GM18909 (cell line): ENCODE data around the gene CDK2AP2.
"Not testable (repeated sequence)": the region's sequence is repeated elsewhere in the genome, so short reads cannot be mapped to it uniquely, and the experiment has no call there.

Experiments
- ATAC-seq: cut with Tn5 transposase; IDR thresholded peaks from one replicate; pipeline ENCODE4 v1.9.1; 2021; ENCODE audit warnings: mild to moderate bottlenecking; ENCODE audit not compliant: unreplicated experiment, poor library complexity

CDK2AP2 gene, protein sequence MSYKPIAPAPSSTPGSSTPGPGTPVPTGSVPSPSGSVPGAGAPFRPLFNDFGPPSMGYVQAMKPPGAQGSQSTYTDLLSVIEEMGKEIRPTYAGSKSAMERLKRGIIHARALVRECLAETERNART

DNA sequence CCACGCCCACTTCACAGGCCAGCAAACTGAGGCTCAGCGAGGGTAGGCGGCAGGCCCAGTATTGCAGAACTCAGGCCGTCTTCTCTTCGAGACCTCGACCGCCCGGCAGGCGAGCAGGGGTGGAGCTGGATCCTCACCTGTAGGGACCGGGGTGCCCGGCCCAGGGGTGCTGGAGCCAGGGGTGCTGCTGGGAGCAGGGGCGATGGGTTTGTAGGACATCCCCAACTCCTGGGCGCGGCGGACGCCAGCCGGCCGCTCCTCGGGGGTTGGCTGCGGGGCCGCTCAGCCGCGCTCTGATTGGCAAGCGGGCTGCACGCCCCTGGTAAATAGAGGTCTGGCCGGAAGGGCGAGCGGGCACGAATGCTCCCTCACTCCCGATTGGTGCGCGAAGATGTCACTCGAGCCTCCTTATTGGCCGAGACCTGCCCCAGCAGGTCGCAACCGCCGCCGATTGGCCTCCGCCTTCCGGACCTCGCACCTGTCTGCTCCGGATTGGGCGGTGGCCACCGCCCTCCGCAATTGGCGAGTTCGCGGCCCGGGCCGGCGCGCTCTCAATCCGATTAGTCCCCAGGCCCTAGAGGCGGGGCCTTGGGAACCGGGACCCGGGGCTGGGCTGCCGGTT lies at the start of gene CDK2AP2:
CDK2AP2 (minus strand) TSS at position 299 of the 622 bp plus-strand sequence; CDS start at position 219, 80 bp downstream.
- peak; percentile 75 for ATAC-seq

DNA sequence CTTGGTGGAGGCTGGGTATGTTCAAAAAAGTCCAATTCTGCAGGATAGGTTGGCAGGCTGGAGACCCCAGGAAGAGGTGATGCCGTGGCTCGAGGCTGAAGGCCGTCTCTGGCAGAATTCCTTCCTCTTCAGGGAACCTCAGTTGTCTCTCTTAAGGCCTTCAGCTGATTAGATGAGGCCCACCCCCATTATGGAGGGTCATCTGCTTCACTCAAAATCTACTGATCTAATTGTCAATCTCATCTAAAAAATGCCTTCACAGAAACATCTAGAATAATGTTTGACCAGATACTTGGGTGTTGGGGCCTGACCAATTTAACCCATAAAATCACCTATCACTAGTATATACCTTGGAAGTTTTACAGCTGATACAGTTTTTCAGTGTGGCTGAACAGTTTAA lies 48.3 kb upstream of the CDK2AP2 start:
- ATAC-seq: no peak

DNA sequence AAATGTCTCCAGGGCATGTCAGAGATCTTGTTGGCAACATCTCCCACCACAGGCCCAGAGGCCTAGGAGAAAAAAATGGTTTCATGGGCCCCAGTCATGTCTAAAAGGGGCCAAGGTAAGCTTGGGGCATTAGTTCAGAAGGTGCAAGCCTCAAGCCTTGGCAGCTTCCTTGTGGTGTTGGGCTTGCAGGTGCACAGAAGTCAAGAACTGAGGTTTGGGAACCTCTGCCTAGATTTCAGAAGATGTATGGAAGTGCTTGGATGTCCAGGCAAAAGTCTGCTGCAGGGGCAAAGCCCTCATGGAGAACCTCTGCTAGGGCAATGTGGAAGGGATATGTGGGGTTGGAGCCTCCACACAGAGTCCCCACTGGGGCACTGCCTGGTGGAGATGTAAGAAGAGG lies 43.7 kb upstream of the CDK2AP2 start:
- ATAC-seq: not testable (repeated sequence)

DNA sequence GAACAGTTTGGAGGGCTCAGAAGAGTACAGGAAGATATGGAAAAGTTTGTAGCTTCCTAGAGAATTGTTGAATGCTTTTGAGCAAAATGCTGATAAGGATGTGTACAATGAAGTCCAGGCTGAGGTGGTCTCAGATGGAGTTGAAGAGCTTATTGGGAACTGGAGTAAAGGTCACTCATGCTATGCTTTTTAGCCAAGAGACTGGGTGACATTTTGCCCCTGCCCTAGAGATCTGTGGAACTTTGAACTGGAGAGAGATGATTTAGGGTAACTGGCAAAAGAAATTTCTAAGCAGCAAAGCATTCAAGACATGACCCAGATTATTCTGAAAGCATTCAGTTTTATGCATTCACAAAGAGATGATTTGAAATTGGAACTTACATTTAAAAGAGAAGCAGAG lies 43.2 kb upstream of the CDK2AP2 start:
- no peak for ATAC-seq

DNA sequence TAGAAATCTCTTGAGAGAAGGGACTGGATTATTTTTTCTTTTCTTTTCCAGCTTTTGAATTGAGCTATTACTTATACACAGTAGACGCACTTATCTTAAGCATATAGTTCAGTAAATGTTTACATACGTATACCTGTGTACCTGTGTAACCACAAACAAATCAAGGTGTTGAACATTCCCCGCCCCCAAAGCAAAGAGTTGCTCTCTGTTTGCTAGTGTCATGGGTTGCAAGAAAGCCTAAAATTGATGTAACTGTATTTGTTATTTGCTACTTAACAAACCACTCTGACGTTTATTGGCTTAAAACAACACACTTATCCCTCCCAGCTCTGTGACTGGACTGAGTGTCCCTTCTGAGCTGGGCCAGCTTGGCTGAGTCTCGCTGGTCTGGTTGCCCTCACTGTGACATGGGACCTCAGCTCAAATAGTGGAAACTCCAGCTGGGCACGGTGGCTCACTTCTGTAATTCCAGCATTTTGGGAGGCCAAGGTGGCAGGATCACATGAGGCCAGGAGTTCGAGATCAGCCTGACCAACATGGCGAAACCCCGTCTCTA lies 40.7 kb upstream of the CDK2AP2 start:
- no peak for ATAC-seq

DNA sequence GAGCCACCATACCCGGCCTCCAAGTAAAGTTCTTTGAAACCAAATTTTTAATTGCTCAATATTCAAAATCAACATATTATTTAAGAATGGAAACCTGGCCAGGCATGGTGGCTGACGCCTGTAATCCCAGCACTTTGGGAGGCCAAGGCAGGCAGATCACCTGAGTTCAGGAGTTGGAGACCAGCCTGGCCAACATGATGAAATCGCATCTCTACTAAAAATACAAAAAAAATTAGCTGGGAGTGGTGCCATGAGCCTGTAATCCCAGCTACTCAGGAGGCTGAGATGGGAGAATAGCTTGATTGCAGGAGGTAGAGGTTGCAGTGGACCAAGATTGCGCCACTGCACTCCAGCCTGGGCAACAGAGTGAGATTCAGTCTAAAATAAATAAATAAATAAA lies 40.1 kb upstream of the CDK2AP2 start:
- not testable (repeated sequence) for ATAC-seq

DNA sequence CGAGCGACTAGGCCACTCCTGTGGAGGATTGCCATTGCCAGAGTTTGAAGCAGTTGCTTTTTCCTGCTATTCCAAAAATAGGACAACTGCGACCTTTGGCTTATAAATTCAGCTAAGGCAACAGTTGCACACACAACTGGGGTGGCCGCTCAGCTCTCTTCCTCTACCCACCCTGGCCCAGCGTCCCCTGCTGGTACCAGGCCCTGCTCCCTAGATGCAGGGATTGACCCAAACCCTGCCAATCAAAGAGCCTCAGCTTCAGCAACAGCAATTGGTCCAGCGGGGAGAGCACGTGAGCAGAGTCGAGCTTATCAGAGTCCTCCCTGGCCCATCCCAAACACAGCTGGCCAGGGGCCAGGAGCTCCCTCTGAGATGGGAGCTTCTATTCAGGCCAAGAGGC lies 37.3 kb upstream of the CDK2AP2 start:
- no peak for ATAC-seq

DNA sequence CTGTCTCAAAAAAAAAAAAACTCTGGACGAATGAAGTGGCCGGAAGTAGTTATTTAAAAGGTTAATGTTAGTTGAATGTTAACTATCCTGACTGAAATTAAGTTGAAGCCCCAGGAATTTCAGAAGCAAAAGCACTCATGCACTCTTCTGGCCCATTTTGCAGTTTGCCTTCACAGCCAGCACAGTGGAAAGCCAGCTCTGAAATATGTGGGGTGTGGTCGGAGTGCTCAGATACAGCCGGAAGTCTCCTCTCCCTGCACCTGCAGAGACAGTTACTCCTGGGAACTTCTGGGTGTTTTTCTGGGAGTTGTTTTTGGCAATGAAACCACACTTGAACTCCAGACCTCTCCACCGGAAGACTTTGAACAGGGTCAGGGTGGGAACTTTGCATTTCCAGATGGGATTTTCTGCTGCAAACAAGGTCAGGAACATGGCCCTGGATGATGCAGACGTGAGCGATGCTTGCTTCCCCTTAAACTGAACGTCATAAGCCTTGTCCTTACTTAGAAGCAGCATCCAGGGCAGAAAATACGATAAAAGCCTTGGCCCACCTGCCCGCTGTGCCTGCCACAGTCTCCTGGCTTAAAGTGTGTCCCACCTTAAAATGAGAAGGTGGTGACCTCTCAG lies 36.8 kb upstream of the CDK2AP2 start:
- ATAC-seq: no peak

DNA sequence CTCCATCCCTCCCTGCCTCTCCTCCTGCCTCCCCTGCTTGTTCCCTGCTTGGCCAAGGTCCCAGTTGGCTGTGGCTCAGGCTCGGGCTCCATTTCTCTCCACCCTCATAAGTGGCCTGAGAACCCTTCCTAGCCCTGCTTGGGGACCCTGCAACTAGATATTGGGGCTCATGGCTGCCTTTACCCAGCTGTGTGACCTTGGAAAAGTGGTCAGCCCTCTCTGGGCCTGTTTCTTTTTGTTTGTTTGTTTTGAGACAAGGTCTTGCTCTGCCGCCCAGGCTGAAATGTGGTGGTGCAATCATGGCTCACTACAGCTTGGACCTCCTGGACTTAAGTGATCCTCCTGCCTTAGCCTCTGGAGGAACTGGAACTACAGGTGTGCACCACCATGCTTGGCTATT lies 35.6 kb upstream of the CDK2AP2 start:
- ATAC-seq: no peak

DNA sequence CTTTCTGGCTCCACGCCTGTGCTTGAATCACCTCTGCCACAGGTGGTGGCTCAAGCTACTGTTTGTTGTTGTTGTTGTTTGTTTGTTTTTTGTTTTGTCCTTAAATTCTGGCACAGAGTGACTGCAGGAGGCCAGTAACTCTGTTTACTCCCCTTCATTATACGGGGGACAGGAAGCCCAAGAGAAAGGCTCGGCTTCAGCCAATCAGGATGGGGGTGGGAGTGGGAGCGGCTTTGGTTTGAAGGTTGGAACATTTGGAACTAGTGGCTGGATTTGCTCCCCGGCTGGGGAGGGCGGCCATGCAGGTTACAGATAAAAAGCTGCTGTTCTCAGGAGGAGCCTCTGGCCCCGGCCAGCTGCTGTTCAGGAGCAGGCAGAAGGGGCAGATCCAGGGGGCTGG lies 35.0 kb upstream of the CDK2AP2 start:
- ATAC-seq: no peak

DNA sequence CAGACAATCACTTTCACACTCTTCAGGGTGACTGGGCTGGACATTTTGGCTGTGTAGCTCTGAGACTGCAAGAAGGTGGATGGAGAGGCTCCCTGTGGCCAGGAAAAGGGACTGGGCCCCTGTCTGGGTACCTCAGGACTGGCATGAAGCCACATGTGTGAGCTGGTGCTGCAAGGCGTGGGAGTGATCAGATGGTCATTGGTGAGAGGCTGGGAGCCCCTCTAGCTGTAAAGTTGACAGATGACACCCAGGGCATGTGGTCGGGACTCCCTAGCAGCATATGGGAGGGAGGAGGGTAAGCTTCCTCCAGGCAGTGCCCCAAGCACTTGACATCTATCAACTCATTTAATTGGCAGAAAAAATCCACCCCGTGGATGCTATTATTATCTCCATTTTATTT lies 34.2 kb upstream of the CDK2AP2 start:
- no peak for ATAC-seq

DNA sequence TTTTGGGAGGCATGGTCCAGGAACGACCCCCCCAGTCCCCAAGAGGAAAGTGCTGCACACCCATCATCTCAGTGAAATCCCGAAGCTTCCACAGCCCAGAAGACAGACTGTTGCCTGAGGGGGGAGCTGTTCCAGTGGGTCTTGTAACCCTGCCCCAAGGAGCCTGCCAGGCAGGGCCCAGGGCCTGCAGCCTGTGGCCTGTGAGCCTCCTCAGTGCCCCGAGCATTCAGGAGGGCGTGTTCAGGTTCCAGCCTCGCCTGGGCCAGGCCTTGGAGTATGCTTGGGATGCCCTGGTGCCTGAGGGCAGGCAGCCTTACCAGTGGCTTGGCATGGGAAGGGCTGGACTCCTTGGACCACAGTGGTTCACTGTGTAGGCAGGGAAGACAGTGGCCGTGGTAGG lies 33.2 kb upstream of the CDK2AP2 start:
- ATAC-seq: no peak

DNA sequence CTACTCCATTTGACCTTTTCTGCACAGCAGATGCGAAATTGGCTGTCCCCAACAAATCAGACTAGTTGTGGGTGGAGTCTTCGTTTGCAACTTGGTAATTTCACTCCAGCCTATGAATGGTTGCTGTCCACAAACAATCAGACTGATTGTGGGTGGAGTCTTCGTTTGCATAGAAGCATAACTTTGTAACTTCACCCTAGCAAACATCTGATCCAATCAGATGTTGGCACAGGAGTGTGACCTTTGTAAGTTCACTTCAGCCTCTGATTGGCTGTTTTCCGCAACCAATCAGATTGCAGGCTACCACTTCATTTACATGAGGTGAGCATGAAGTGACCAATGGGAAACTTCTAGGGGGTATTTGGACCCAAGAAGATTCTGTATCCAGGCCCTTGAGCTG lies 31.6 kb upstream of the CDK2AP2 start:
- ATAC-seq: no peak

DNA sequence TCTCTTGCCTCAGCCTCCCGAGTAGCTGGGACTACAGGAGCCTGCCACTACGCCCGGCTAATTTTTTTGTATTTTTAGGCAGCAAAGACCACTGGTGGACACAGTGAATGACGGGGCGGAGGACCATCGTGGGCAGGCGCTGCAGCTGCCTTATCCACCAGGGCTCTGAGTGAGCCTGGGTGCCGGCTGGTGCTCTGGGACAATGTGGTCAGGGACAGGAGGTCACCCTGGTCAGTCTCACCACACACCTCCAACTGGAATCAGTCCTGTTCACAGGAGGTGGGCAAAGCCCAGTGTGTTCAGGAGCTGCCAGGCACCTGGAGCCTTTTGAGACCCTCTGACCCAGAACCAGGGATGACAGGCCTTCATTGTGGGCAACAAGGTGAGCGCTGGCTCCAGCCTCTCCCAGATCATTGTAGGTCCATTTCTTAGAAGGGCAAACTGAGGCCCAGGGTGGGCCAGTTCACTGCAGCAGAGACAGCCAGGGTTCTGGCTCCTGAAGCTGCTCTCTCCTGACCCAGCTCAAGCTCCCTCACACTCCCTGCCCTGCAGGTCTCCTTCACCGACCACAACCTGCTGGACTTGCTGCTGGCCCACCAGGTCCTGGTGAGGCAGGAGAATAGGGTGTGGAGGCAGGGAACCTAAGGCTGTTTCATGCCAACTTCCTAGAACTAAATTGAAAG lies 31.0 kb upstream of the CDK2AP2 start:
- ATAC-seq: no peak

DNA sequence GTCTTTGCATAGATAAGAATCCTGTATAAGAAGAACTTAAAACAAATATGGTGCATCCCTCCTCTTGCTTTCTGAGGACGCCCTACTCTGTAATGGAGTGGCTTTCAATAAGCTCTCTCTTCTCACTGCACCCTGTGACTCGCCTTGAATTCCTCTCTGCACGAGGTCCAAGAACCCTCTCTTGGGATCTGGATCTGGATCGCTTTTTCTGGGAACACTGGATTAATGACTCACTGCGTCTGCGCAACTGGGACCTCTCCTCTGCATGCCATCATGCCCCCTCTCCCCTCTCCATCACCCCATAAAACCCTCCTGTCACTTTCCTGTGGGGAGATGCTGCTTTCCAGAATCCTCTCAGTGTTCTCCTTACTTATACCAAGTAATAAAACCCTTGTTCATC lies 30.3 kb upstream of the CDK2AP2 start:
- ATAC-seq: no peak

DNA sequence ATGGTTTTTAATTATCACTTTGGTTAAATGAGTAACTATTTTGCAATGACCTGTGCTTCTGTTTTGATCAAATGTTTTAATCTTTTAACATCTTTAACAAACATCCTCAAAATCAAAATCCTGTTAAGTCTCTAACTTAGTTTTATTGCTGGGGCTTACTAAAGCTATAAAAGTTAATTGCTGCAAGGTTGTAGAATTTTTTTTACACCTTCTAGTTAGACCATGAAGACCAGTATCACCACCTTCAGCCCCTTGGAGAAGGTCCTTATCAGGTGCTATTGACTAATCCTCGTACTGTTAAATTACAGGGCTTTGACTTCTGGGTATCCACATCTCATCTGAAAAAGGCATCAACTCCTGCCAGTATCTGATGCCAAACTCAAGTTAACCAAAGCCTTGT lies 27.6 kb upstream of the CDK2AP2 start:
- ATAC-seq: no peak

DNA sequence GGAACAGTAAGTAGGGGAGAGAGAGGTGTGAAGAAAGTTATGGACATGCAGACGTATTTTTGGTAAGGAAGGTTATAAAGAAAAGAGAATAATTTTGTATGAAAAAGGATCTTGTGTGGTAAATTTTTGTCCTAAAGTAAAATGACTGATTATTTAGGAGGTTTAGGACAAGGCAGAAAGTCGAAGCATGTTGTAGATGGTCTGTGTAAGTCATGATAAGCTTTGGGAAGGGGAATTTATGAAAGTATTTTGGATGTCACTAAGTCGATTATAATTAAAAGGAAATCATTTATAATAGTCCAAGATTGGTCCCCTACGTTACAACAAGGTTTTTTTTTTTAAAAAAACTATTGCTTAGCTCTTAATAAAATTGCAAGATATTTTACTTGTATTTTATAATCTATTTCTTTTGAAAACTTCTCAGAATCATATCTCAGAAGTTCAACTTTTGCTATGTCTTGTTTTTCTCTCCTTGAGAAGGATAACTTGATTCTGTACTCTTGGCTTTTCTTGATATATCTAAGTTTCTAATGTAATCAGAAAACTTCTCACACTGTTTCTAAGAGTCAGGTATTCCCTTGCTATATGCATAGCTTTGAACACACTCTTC lies 26.2 kb upstream of the CDK2AP2 start:
- ATAC-seq: no peak

DNA sequence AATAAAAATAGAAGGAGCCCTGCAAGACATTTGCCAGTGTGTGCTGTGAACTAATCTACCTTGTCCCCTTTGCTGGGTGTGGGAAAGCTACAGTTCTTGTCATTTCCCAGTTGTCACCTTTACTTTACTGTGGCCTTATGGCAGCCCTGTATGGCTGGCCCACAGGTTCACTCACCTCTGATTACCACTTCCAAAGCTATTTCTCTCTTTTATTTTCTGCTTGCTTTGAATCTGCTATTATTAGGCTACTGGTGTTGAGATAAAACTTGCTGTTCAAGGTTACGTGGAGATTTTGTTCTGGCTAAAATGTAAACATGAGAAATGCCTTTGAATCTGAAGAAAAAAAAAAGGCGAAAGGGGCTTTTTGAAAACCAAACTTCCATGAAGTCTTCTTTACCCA lies 24.9 kb upstream of the CDK2AP2 start:
- ATAC-seq: no peak

DNA sequence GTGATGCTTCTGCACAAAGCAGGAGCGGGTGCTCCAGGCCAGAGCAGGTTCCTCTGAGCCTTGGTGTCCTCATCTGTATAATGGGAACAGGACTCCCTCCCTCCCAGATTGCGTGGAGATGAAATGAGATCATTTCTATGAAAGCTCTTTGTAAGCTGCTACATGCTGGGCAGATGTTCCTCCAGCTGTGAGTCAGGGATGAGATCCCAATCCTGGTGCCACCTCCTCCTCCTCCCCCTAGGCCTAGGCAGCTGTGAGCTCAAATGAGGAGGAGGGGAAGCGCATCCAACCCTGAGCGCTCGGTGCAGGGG lies 22.3 kb upstream of the CDK2AP2 start:
- no peak for ATAC-seq

DNA sequence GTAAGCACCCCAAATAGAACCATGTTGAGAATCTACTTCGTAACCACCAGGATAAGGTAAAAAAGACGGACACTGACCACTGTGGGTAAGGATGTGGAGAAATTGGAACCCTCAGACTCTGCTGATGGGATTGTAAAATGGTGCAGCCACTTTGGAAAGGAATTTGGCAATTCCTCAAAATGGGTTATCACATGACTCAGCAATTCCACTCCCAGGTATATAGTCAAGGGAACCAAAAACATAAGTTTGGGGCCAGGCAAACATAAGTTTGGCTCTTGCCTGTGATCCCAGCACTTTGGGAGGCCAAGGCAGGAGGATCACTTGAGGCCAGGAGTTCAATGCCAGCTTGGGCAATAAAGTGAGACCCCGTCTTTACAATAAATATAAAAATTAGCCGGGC lies 20.4 kb upstream of the CDK2AP2 start:
- no peak for ATAC-seq
